Right lung (tissue), 10 donors: ENCODE measurements around the gene PLOD3. TPM values are rescaled to one million over a fixed set of nuclear protein-coding genes. Genes with fewer than 3 reads are reported as not detected.
A peak's percentile ranks its signal among the peaks of the same experiment; 100 is the strongest.
"Not testable (repeated sequence)": the region's sequence is repeated elsewhere in the genome, so short reads cannot be mapped to it uniquely, and the experiment has no call there.

Source experiments
- DNase-seq, 2 donors: peaks; one replicate each; pipeline ENCODE4 v3.0.0-alpha.2; 2013
- long read RNA-seq, 8 donors: transcript quantifications; one replicate each; lab custom pipeline, GENCODE V29; 2026
- polyA plus RNA-seq, 5 donors: library from polyadenylated mRNA; unstranded; fragments of 120-200 nt; gene quantifications; one replicate each; pipeline versions ENCODE4 v1.2.1 to v1.2.3, GENCODE V29; 2013; ENCODE audit warnings: inconsistent platforms in 1 of 5, low replicate concordance in 1 of 5; ENCODE audit not compliant: insufficient read length in 5 of 5, insufficient read depth in 1 of 5

The PLOD3 gene
- 10 to 100 TPM; 39.6 to 72.2 (median 55.9) TPM for polyA plus RNA-seq
- long read RNA-seq, donor 1, partial matches to known transcripts: 138 of 263 reads
- long read RNA-seq, donor 1, other reads (novel, unspliced or antisense): 121 of 263 reads
- long read RNA-seq, donor 2, partial matches to known transcripts: 0 of 4 reads
- long read RNA-seq, donor 2, other reads (novel, unspliced or antisense): 0 of 4 reads
- long read RNA-seq, donor 3, partial matches to known transcripts: 0 of 4 reads
- long read RNA-seq, donor 3, other reads (novel, unspliced or antisense): 0 of 4 reads
- long read RNA-seq, donor 4, partial matches to known transcripts: 0 of 4 reads
- long read RNA-seq, donor 4, other reads (novel, unspliced or antisense): 0 of 4 reads
- long read RNA-seq, donor 5, partial matches to known transcripts: 106 of 267 reads
- long read RNA-seq, donor 5, other reads (novel, unspliced or antisense): 158 of 267 reads
- long read RNA-seq, donor 6, partial matches to known transcripts: 5 of 9 reads
- long read RNA-seq, donor 6, other reads (novel, unspliced or antisense): 0 of 9 reads
- long read RNA-seq, donor 7, transcript PLOD3-201 (19 exons, 2,920 nt): major isoform, 5 of 6 reads
- long read RNA-seq, donor 7, partial matches to known transcripts: 0 of 6 reads
- long read RNA-seq, donor 7, other reads (novel, unspliced or antisense): 0 of 6 reads
- long read RNA-seq, donor 8: 0 reads

DNA sequence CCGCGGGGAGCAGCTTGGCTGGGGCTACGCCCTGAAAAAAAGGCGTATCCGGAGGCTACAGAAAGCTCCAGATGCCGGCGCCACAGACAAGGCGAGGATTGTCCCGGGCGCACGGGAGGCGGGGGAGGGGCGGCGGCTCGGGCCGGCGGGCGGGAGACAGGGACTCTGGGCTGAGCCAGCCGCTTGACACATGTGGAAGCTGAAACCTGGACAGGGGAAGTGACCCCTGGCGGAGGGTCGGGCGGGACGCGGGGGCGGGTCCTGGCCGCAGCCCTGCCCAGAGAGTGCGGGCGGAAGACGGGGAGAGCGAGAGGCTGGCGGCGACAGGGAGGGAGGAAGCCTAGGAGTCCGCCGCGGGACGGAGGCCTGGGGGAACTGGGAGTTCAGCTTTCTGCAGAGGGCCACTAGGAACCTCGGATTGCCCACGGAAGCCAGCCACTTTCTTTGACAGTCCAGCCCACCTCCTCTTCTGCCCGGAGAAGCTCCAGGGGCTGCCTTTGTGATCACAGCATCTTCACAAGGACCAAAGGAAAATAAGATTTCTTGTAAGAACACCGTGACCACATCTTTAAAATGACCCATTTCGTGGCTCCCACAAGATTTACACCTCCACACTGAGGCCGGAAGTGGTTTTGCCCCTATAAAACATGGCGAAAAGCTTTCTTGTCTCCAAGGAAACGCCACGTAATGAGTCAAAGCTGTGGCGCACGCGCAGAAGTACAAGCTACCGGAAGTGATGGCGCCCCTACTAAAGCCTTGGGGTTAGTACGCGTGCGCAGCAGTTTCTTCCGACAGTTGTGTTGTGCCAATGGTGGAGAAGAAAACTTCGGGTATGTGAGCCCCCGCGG is at the start of gene PLOD3, which contains the start of gene ZNHIT1:
TSS of gene PLOD3 (minus strand) at position 194 of the 848 bp plus-strand sequence. CDS start 307 bp downstream, outside the sequence.
TSS of gene ZNHIT1 (plus strand) at position 778 of the 848 bp plus-strand sequence. CDS start at position 809, 31 bp downstream.
- peak; percentile 95 to 98 for DNase-seq

DNA sequence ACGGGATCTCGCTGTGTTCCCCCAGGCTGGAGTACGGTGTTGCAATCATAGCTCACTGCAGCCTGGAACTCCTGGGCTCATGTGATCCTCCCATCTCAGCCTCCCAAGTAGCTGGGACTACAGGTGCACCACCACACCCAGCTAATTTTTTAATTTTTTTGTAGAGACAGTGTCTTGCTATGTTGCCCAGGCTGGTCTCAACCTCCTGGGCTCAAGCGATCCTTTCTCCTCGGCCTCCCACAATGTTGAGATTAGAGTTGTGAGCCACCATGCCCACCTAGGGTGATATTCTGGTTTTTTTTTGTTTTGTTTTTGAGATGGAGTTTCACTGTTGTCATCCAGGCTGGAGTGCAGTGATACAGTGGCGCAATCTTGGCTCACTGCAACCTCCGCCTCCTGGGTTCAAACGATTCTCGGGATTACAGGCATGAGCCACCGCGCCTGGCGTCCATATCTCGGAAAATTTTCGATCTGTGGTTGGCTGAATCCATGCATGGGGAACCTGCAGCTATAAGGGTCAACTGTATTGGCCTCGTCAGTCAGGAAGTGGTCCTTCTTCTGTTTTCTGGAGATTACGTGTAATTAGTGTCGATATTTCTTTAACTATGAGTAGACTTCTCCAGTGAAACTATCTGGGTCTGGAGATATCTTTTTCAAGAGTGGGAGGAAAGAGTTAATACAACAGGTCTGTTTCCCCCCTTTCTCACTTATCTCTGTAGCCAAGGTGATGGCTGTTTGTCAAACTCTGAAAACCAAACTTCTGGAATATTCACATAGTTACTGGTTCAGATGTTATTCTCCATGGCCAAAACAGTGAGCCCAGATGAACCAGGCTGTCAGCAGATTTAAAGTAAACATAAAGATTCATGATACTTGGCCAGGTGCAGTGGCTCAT is 48.5 kb upstream of the PLOD3 start:
- no peak for DNase-seq

DNA sequence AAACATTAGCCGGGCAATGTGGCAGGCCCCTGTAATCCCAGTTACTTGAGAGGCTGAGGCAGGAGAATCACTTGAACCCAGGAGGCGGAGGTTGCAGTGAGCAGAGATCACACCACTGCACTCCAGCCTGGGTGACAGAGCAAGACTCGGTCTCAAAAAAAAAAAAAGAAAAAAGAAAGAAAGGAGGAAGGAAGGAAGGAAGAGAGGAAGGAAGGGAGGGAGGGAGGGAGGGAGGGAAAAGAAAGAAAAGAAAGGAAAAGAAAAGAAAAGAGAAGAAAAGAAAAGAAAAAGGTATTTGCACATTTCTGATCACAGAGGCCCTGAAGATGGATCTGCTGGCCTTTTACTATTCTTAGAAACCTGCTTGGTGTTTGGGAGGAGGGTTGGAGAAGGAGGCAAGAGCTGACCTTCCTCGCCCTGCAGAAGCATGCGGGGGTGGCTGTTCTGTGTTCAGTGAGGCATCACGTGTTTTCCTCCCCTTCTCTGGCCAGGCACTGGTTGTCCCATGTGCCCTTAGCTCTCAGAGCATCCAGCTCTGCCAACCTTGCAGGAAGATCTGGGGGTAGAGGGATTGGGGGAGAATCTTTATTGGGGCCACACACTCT is 46.8 kb upstream of the PLOD3 start:
- DNase-seq: not testable (repeated sequence)

DNA sequence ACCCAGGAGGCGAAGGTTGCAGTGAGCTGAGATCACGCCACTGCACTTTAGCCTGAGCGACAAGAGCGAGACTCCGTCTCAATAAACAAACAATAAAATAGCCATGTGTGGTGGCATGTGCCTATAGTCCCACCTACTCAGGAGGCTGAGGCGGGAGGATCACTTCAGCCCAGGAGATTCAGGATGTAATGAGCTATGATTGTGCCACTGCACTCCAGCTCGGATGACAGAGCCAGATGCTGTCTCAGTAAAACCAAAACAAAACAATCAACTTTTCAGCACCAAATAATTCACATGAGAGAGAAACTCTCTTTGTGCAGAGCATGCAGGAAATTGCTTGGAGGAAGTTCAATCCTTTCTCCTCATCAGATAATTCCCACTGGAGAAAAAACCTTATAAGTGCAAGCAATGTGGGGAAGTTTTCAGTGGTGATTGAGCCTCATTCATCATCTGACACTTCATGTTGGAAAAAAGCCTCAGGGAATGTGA is 40.9 kb upstream of the PLOD3 start:
- peak; percentile 69 to 78 for DNase-seq

DNA sequence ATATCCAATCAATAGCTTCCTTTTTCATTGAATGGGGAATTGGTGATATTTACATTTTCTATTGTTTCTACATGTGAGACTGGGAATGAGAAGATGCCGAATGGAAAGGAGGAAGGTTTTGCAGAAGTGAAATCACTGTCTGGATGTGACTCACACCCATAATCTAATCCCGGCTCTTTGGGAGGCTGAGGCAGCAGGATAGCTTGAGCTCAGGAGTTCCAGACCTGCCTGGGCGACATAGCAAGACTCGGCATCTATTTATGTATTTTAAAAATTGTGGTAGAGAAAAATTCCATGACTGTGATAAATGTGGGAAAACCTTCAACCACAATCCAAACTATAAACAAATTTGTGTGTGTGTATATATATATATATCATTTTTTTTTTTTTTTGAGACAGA is 38.4 kb upstream of the PLOD3 start:
- DNase-seq: no peak

- not testable (repeated sequence) for DNase-seq
Measured at GRCh38 chr7:101253199-101253598, 35.8 kb upstream of the PLOD3 start.

- peak; percentile 97 for DNase-seq
Measured at GRCh38 chr7:101251871-101252659, 34.7 kb upstream of the PLOD3 start.

- DNase-seq: no peak
Measured at GRCh38 chr7:101250324-101250723, 32.9 kb upstream of the PLOD3 start.

DNA sequence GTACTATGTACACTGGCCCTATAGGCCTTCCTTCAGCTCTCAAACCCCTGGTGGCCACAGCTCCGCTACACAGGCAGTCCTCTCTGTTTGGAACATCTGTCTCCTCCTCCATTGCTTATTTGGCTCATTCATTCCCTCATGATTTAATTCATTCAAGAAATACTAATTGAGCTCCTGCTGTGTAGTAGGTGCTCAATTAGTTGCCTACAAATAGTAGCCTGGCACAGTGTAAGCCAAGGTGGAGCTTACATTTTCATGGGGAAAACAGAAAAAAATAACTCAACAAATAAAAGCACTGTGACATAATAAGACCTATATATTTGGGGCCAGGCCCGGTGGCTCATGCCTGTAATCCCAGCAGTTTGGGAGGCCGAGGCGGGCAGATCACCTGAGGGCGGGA is 30.9 kb upstream of the PLOD3 start:
- DNase-seq: no peak

- DNase-seq: no peak
Measured at GRCh38 chr7:101245147-101245668, 27.8 kb upstream of the PLOD3 start.

DNA sequence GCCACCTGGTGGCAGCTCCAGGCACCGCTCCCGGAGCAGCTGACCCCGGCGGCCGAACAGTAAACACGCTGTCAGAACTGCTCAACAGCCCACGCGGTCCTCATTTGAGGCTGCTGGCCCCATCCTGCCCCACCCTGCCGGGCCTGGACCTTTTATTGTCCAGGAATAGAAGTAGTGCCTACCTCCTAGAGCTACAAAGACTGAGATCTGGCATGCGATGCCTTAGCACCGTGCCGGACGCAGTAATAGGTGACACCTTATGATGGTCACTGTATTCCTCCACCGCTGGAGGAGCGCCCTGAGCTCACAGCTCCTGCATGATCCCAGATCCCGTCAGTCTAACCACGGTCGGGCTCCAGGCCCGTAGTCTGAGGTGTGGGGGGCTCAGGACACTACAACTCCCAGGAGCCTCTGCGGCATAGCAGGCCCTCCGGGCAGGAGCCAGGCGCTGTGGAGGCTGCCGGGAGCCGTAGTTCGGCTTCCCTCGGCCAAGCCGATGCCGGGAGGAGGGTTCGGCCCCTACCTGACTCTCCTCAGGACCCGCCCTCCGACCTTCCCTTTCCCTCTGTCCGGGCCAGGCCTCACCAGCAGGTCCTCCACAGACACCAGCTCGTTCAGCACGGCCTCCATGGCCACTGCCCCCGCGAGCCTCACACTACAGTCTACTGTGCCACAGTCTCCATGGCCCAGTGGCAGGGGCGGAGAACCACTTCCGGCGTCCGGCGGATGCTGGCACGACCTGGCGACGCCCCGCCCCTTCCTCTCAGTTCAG is 27.2 kb upstream of the PLOD3 start, which contains the start of gene FIS1:
TSS of gene FIS1 (minus strand) at position 707 of the 772 bp plus-strand sequence. CDS start at position 630, 77 bp downstream.
- DNase-seq: peak; percentile 90 to 93

- DNase-seq: no peak
Measured at GRCh38 chr7:101243646-101244374, 26.4 kb upstream of the PLOD3 start.

DNA sequence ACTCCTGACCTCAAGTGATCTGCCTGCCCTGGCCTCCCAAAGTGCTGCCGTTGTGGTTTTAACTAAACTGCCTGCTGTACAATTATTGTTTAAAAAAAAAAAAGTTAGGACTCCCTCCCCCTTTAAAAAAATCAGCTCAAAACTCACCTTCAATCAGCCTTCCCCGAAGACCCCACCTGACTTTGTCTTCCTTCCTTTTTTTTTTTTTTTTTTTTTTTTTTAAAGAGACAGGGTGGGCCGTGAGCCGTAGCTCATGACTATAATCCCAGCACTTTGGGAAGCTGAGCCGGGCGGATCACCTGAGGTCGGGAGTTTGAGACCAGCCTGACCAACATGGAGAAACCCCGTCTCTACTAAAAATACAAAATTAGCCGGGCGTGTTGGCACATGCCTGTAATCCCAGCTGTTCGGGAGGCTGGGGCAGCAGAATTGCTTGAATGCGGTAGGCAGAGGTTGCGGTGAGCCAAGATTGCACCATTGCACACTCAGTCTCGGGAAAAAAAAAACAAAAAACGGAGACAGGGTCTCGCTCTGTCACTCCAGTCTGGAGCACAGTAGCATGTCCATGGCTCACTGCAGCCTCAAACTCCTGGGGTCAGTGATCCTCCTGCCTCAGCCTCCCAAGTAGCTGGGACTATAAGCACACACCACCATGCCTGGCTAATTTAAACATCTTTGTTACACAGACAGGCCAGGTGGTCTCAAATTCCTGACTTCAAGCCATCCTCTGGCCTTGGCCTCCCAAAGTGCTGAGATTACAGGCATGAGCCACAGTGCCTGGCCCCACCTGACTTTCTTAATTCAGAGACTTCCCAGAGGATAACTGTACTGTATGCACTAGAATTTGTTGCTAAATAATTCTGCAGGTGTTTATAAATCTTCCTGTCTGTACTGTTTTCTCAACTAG is 24.3 kb upstream of the PLOD3 start:
- DNase-seq: no peak

GRCh38 chr7:101241015-101241363 is 23.6 kb upstream of the PLOD3 start:
- DNase-seq: no peak

DNA sequence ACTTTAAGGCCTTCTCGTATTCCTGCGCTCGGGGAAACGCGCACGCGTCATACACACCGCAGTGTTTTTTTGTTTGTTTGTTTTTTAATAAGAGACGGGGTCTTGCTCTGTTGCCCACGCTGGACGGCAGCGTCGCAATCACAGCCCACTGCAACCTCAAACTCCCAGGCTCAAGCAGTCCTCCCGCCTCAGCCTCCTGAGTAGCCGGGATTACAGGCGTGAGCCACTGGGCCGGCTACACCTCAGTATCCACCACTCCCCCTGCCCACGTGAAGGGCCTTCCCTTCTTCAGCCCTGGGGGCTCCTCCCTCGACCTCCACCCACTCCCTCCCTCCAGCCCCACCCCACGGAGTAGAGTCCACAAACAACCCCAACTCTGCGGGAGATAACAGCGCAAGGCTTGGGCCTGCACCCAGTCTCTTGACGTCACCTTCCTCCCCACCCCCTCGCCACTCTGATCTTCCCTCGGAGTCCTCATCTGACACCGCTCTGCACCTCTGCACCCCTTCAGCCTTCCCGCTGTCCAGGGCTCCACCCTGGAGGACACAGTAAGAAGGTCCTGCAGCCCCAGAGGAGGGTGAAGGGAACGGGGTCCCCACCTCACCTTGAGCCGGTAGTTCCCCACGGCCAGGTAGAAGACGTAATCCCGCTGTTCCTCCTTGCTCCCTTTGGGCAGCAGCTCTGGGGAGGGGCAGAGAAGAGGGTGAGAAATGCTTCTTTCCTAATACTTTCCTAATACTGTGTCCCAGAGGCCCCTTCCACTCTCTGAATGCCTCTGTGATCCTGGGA is 23.0 kb upstream of the PLOD3 start:
- DNase-seq: no peak

DNA sequence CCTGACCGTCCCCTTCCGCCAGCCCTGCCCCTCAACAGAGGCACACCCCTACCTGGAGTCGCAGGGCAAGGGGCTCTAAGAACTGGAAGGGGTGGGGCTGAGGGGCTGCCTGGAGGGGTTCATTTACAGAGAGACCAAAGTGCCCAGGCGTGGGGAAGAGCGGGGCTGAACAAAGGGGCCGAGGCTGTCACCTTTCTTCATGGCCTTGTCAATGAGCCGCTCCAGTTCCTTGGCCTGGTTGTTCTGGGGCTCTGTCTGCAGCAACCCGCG is 22.5 kb upstream of the PLOD3 start:
- no peak for DNase-seq
